Measurements from ENCODE around the gene CLCN7.

GRCh38 chr16:1465567-1465915, 9.3 kb downstream of the CLCN7 start:
- TF ChIP-seq CTCF (IDR thresholded peaks at IDR 0.05) (no peak), ZFX (IDR thresholded peaks at IDR 0.05; ENCODE audit: borderline replicate concordance) (no peak)
